Activated CD4-positive, alpha-beta T cell treated with anti-CD3 and anti-CD28 coated beads, Interleukin-2, amount 50 U/mL, for 4 hours (primary cell): ENCODE measurements around the gene CHAF1A.

Source experiments
- DNase-seq, 2 experiments: peaks; one replicate each; pipeline ENCODE4 v3.0.0-alpha.2; 2020

The CHAF1A gene

DNA sequence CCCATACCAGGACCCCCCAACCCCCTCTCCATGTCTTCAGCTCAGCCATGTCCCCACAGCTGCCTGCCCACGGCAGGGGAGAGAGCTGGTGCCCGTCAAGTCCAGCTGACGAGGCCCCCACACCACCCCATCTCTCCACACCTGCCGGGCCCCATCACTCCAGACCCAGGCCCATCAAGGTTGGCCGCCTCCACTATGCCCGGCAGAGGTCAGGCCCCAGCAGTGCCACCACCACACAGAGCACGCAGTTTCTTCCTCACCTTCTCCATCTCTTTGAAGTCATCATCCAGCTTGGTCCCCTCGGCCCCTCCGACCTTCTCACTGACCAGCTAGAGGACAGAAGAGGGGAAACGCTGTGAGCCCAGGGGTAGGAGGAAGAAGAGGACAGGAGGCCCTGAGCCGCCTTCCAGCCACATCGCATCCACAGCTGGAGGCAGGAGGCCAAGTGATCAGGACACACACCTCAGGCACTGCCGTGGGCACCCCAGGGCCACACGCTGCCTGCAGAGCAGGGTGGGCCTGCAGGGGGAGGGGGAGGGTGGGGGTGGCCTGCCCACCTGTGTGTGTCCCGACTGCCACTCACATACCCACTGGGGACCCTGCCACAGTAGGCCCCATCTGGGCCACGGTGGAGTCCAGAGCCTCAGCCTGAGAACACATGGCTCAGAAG lies 35.6 kb upstream of the CHAF1A start:
- no peak for DNase-seq

- DNase-seq = no peak
Measured at GRCh38 chr19:4367336-4367723, 35.1 kb upstream of the CHAF1A start.

DNA sequence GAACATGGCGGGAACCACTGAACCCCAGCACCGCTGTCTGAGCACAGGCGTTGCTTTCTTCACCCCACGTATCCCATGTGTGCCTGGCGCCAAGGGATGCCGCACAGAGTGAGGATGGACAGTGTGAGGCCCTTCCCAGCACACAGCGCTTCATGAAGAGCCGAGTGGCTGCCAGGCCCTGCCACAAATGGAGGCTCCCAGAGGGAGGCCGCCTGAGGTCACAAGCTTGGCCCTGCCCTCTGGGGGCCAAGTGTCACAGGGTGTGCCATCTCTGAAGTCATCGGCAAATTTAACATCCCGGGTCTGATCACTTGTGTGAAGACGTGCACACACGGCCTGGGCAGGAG lies 34.7 kb upstream of the CHAF1A start:
- no peak for DNase-seq

DNA sequence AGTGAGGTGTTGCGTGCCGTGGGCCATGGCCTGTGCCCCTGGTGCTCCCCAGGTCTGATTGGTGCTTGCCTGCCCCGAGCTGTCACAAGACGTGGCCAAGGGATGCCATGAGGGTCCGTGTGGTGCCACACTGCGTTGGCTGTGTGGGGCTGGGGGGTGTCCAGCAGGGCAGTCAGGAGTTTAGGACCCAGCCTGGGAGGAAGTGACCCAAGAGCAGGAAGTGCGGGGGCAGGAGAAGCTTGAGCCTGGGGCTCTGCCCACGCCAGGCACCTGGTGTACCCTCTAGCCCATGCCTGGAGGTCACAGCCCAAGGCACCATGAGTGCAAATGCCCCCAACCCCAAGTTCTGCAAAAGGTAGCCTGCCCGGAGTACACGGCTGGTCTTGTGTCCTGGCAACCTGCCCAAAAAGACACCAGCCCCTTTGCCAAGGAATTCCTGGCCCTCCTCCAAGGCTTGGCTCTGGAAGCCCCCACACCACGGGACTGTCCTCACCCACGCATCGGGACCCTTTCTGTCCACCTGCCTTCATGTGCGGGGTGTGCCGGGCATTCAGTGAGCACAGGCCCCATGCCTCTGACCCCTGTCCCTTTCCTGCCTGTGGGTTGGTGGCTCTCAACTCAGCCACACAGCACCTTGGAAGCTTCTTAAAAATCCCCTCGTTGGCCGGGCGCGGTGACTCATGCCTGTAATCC lies 34.2 kb upstream of the CHAF1A start:
- no peak for DNase-seq

DNA sequence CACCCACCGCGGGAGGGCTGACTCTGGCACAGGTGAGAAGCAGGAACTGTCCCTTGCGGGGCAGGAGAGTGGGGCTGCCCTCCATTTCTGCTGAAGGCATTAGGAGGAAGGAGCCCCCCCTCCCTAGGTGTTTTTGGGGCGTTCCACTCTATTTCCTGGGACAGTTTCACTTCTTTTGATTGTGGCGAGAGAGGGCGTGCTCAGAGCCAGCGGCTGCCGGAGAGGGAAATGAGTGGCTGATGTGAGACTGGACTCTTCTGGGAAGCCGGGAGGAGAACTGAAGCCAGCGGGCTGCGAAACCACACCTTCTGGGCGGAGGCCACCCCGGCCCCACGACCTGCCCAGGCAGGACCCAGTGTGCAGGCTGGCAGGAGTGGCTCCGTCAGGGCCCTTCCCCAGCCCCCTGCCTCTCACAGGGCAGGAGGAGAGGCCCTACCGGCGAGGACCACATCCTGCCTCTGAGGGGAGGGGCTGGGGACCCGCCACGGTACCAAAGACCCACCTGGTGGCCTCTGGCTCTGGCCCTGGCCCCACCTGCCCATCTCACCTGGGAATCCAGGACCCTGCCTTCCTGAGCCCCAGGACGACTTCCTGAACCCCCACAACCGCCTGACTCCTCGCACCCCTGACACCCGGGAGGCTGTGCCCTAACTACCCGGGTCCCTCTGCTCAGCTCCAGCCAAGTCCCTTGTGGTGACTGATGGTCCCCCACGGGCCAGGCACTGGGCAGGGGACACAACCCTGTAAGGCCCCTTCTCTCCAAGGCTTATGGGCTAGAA lies 33.1 kb upstream of the CHAF1A start:
- DNase-seq = peak; percentile 42 to 55

DNA sequence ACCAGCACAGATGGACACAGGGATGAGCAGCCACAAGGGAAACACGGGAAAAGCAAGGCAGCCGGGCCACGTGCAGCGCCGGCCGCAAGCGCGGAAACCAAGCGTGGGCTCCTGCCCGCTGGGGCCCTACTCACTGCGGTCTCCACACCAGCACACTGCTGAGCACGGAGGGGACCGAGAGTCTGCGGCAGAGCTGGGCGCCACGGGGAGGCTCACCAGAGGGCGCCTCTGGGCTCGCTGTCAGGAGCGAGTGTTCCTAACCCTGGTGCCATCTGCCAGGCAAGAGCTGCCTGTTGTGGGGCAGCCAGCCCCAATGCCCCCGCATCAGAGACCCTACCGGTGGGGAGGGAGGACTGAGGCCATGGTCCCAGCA lies 32.6 kb upstream of the CHAF1A start:
- peak; percentile 72 to 73 for DNase-seq

DNA sequence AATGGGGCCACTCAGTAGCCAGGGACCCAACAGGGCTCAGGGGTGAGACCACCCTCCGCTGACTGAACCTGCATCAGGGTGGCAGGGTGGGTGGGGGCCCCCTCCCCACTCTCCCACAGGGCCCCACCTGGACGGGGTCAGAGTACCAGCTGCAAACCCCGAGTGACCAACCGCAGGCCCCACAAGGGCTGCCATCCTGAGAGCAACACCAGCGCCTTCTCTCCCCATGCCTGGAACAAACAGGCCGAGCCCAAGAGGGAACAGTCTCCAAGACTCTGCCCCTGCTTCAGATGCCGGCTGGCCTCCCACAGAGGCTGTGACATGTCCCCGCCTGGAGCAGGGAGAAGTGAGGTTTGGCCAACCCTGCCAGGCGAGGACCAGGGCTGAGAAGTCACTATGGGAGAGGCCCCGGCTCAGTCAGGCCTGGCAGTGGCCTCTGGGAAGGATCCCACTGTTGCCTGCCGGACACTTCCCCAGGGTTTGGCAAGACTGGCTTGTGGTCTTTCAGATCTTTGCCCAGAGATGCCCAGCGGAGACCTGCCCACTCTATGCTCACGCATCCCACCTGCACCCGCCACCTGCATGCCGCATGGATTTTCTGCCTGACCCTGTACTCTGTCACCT lies 31.9 kb upstream of the CHAF1A start:
- no peak for DNase-seq

DNA sequence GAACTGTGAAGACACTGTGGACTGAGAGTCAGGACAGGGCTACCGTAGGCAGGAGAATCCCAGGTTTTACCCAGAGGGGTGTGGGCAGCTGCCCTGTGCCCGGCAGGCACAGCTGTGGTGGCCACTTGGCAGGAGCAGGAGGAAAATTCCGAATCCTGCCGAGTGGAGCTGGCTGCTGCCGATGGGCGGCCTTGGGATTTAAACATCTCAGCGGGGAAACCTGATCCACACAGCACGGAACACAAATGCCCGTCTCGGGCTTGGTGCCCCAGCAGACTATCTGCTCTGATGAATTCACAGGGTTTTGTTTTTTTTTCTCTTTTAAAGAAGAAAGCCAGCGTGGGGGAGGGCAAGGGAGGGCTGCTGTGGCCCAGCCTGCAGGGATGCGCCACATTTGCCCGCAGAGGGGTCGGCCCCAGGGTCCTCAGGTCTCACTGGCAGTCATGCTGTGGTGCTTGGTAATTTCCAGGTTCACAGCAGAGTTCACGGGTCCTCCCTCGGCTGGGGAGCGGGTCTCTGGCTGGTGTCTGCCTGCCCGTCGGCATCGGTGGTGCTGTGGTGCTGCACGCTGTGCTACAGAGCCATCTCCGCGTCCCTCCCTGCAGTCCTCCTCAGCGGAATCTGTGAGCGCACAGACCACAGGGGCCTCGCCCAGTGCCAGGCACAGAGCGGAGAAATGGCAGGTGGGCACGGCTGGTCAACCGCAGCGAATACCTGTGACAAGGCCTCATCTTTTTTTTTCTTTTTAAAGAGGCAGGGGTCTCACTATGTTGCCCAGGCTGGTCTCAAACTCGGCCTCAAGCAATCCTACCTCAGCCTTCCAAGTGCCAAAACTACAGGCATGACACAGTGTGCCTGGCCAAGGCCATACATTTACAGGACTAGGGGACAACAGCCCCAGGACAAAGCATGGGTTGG lies 30.9 kb upstream of the CHAF1A start:
- DNase-seq = no peak

- DNase-seq = no peak
Measured at GRCh38 chr19:4372165-4373012, 30.1 kb upstream of the CHAF1A start.

DNA sequence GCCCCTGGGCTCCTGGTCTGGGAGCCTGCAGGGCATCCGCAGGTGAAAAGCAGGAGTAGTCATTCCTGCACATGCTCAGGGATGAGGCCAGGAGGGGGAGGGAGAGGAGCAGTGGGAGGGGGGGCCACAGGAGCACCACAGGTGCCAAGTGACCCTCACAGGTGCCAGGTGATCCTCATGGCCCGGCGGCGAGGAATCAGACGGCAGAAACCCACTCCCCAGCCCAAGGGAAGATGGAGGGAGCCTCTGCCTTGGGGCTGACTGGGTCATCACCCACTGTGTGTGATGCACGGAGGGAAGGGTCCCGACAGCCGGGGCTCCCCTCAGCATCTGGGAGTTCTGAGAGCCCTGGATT lies 29.4 kb upstream of the CHAF1A start:
- no peak for DNase-seq

GRCh38 chr19:4373601-4374497 lies 28.6 kb upstream of the CHAF1A start:
- no peak for DNase-seq

GRCh38 chr19:4374498-4375163 lies 27.8 kb upstream of the CHAF1A start:
- no peak for DNase-seq

- no peak for DNase-seq
Measured at GRCh38 chr19:4375164-4376027, 27.0 kb upstream of the CHAF1A start.

DNA sequence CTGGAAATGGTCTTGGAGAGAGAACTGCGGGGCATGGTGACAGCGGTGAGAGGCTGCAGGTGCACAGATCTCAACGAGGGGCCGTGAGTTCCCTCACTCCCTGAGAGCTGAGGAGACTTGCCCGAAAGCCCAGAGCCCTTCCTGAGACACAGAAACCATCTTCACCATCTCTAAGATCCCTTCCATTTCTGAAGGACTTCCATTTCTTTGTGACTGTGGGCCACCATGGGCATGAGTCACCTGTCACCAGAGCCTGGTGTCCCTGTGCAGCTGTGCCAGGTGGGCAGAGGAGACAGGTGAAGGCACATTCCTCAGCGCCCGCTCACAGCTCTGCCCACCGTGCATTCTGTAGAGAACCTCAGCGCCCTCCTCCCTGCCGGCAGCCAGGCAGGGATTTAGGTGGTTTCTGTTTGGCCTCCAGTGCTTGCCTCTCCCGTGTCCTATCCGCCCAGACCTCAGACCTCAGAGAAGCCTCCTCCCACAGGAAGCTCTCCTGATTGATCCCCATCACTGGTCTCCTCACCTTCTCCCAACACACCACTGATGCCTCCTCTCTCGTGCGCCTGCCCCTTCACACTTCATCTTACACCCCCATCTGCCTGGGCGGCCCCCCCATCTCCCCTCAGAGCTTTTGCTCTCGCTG lies 26.3 kb upstream of the CHAF1A start:
- DNase-seq = no peak

GRCh38 chr19:4376671-4376990 lies 25.8 kb upstream of the CHAF1A start:
- DNase-seq = no peak

- DNase-seq = no peak
Measured at GRCh38 chr19:4376991-4377781, 25.3 kb upstream of the CHAF1A start.

GRCh38 chr19:4378886-4379285 lies 23.6 kb upstream of the CHAF1A start:
- no peak for DNase-seq
